Gastroesophageal sphincter (tissue), 3 donors: ENCODE measurements around the gene L1CAM.

ENCODE experiments used
- CTCF ChIP-seq, 4 experiments: fragments of 200-600 bp in 2 of 4; fragments of 450-650 bp in 2 of 4; sonication (generic) in 1 of 4; IDR thresholded peaks; one replicate each; pipeline ENCODE4 v1.5.1; 2017 to 2019; ENCODE audit warnings: antibody characterized with exemption in 4 of 4, mild to moderate bottlenecking in 2 of 4, moderate library complexity in 2 of 4
- POLR2A ChIP-seq, 2 donors: fragments of 450-650 bp; IDR thresholded peaks; one replicate each; pipeline ENCODE4 v1.6.1; 2017; ENCODE audit warnings: antibody characterized with exemption in 2 of 2, mild to moderate bottlenecking in 2 of 2, moderate library complexity in 1 of 2
- POLR2AphosphoS5 ChIP-seq: sonication (generic); formaldehyde crosslinking; IDR thresholded peaks from one replicate; pipeline ENCODE4 v1.6.1; 2017; ENCODE audit warnings: antibody characterized with exemption

- TF ChIP-seq POLR2A (IDR thresholded peaks at IDR 0.05) = no peak
- no peak for TF ChIP-seq CTCF (IDR thresholded peaks at IDR 0.05)
- TF ChIP-seq POLR2AphosphoS5 = no peak
Measured at GRCh38 chrX:153876112-153876491, 9.9 kb downstream of the L1CAM start.
